ENCODE measurements around the gene SRRM5.
A peak's percentile ranks its signal among the peaks of the same experiment; 100 is the strongest.
"Not testable (repeated sequence)": the region's sequence is repeated elsewhere in the genome, so short reads cannot be mapped to it uniquely, and the experiment has no call there.

The SRRM5 gene

DNA sequence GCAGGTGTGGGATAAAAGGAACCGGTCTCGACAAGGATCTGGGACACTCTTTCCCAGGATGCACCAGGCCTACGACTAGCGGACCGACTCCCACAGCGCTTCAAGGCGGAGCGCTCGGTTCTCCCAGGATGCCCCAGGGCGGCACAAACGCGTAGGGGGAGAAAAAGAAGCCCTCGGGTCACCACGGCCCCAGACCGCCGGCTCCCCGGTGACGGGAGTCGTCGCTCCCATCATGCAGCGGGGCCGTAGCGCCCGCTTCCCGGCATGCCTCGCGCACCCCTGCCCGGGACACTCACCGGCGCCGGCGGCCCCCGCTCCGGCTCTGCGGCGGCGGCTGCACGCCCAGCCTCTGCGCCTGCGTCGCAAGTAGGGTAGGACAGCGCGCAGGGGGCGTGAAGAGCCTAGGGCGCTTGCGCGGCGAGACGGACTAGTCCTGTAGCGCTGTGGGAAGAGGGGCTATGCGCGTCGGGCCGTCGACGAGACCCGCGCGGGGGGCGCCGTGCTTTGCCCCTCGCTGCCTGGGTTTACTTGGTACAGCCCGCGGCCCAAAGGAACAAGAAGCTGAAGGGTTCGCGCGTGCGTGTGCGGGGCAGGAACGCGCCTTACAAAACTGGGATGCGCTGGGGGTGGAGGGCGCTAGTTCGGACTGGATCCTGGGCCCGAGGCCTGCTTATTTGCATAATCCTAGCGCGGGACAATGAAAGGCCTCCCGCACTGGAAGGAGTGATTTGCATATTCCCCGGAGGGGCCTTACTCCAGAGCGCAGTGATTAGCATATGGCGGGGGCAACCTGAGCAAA lies 7.6 kb downstream of the SRRM5 start, which contains the start of gene ZNF428:
TSS of gene ZNF428 (minus strand) at position 368 of the 799 bp plus-strand sequence. CDS start 5,325 bp downstream, outside the sequence.
- peak; percentile 77 for DNase-seq

DNA sequence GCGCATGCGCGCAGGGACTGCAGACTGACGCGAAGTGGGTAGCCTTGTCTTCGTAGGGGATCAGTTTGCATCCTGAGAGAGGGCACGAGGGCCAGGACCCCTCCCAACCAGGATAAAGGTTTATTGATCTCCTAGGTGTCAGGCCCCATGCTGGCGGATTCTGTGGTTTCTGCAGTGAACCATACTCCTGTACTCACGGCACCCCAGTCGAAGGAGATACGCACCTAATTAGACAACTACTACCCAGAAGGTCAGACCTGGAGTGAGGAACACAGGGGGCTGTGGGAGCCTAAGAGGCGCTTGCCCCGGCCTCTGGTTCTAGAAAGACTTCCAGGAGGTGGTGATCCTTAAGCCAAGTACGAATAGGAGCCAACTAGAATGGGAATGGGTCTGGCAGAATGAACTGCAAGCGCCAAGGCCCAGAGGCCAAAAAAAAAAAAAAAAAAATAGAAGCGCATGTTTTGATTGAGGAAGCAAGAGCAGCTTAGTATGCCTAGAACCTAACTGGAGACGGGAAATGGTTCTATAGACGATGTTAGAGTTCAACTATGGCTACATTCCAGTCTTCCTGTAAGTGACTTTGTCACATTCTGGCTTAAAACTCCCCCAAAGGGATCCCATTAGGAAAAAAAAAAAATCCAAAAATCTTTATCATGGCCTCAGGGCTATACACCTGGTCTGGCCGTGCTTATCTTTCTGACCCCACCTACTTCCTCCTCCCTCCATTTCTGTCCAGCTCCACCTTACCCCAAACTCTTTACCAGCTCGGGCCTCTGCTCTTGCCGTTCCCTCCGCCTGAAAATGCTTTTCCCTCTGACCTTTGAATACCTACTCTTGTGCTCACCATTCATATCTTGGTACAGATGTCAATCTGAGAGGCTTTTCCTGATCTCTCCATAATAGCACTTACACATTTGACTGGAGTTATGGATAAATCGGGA lies 8.4 kb downstream of the SRRM5 start:
- peak; percentile 74 for DNase-seq

DNA sequence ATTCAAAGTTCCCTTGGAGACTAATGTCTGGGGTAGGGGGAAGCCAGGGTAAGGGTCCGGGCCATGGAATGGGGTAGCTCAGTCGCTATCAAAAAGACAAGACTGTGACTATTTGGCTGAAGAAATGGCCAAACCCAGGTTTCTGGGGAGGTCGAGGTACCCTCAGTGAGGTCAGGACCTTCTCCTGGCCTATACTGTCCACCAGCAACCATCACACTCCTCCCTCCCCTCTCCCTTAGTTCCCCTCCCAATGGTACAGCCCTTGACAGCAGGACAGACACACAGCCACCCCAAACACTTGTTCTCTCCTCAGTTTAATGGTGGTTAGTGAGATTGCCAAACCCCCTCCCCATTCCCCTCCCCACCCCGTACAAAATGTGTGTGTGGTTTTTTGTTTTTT lies 10.2 kb downstream of the SRRM5 start:
- DNase-seq, result no peak

DNA sequence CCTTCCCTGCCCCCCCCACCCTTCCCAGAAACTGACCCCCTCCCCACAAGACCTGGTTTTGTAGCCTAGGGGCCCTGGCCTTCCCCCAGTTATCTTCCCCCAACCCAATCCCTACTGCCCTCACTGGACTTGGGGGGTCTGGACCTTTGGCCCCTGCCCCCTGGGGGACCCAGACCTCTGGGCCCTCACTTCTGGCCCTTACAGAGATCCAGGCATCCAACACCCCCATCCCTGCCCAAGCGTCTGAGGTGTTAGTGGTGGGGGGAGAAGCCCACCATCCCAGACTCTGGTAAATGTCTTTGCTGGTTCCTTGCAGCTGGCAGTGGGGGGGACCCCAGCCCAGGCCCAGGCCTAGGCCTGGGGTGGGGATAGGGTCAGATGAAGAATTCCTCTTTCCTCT lies 11.1 kb downstream of the SRRM5 start:
- no peak for DNase-seq

DNA sequence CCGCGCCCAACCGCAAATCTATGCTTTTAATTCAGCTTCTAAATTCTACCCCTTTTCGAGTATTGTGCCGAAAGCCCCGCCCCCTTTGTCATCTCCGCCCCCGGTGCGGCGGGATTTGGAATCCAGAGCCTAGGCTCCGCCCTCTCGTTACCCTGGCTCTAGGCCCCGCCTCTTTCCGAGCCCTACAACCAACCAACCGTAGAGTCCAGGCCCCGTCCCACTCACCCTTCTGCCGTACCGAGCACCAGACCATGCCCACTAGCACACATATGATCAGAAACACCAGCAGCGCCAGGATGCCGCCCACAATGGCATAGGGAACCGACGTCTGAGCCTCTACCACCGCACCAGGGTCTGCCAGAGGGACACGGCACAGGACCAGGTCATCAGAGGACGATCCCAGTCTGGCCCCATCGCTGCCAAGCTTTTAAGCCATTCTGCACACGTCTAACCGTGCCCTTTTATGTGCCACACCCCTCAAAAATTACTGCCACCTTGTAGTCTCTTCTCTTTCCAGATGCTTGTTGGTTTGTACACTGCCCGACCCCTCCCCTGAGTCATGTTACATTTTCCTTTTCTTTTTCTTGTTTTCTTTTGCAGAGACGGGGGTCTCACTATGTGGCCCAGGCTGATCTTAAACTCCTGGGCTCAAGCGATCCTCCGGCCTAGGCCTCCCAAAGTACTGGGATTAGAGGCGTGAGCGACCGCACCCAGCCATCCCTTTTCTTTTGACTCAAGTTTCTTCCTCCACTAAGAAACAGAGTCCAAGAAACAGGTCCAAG lies 12.2 kb downstream of the SRRM5 start:
- no peak for DNase-seq

DNA sequence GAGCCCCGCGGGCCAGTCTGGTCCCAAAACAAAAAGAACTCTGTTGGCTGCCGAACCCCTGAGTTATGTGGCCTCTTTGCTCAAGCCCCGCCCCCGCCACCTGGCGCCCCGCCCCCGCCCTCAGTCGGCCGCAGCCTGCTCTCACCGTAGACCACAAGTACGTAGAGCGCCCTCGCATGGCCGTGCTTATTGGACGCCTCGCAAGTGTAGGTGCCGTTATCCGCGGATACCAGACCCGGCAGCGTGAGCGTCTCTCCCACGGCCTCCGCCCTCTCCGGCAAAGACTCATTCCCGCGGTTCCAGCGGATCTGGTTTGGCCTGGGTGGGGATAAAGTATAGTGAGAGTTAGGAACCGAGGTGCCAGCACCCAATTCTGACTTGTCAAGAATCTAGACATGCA lies 13.0 kb downstream of the SRRM5 start:
- peak; percentile 87 for DNase-seq

DNA sequence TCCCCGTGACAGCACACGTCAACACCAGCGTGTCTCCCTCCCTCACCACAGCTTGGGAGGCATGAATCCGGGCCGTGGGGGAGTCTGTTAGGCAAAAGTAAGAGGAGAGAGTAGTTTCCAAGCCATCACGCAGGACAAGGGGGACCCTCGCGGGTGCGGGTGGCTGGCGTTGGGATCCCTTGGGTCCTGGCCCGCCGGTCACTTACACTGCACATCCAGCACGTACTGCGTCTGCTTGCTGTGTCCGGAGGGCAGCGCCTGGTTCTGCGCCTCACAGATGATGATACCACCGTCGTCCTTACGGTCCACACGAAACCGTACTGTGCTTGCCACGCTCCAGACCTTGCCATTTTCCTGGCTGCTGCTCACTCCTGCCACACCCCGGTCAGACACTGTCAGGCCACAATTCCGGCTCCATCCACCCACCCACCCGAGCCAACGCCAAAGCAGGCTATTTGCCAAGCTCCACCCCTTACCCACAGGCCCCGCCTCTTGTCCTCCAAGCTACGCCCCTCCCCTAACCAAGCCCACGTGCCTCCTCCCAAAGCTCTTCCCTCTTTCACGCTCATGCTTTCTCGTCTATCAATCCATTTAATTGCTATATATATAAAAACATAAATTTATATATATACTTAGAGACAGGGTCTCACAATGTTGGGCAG lies 14.2 kb downstream of the SRRM5 start:
- no peak for DNase-seq

DNA sequence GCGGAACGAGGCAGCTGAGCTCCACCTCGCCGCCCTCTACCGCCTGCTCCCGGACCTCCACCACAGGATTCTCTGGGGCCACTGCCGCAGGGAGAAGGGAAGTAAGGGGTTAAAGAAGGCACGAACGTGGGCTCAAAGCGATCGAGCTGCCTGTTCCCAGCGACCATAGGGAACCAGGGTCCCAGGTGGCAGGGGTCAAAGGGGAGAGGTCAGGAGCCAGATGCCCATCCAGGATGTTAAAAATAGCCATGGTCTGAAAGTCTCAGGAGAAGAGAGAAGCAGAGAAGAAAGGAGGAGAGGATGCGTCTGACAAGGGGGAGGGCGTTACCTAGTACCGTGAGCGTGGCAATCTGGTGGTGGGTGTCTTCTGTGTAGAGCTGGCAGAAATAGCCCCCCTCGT lies 14.9 kb downstream of the SRRM5 start:
- no peak for DNase-seq

DNA sequence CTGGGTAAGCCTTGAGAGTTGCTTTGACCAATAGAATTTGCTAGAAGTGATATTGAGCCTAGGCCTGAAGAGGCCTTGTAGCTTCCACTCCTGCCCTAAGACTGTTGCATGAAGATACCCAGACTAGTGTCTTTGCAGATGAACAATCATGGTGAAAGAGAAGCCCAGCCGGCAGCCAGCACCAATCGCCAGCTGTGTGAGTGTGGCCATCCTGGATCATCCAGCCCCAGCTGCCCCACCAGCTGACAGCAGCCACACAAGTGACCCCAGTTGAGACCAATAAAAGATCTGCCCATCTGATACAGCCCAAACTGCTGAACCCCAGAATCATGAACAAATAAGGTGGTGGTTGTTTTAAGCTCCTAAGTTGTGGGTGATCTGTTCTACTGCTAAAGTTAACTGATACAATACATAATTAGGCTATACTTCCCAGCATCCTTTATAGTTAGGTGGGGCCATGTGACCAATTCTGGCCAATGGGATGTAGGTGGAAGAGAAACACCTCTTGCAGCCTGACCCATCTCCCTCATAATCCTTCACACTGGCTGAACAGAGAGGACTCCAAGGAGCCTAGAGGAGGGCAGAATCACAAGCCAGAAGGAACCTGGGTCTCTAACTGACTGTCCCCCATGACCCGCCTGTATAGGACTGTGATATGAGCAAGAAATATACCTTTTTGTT lies 16.9 kb downstream of the SRRM5 start:
- DNase-seq, result no peak

DNA sequence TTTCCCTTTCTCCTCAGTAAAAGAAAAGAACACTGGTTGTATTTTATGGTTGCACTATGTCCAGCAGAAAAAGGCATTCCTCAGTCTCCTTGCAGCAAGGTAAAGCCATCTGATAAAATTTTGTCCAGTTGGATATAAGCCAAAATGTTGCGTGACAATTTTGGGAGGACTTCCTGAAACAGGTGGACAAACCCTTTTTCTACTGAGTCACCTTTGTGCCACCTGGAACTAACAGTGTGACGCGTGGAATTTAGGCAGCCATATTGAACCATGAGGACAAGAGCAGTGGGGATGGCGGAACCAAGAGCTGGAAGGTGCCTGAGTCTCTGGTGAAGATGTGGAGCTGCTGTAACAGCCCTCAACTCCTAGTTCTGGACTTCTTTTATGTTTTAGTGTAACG lies 19.6 kb downstream of the SRRM5 start:
- no peak for DNase-seq

DNA sequence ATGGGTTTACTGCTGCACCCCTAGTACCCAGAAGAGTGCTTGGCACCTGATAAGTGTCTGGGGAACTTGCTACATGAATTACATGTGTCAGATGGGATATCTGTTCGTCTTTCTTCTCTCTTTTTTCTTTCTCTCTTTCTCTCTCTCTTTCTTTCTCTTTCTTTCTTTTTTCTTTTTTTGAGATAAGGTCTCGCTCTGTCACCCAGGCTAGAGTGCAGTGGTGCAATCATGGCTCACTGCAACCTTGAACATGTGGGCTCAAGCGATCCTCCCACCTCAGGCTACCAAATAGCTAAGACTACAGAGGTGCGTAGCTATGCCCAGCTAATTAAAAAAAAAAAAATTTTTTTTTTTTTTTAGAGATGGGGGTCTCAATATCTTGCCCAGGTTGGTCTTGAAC lies 21.6 kb downstream of the SRRM5 start:
- no peak for DNase-seq

DNA sequence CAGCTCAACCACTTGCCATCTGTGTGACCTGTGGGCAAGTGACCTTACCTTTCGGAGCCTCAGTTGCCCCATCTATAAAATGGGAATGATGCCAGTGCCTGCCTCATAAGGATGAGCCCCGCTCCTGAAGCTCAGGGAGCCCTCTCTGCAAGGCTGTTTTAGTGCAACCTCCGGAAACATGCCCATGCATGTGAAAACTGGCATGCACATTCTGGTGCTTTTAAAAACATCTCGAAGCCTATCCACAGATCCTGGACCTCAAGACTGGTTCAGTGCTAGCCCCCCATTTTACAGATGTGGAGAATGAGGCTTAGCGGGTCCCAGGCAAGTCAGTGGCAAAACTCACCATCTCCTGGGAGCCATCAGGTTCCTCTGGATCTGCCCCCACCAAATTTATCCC lies 22.2 kb downstream of the SRRM5 start:
- DNase-seq, result no peak

DNA sequence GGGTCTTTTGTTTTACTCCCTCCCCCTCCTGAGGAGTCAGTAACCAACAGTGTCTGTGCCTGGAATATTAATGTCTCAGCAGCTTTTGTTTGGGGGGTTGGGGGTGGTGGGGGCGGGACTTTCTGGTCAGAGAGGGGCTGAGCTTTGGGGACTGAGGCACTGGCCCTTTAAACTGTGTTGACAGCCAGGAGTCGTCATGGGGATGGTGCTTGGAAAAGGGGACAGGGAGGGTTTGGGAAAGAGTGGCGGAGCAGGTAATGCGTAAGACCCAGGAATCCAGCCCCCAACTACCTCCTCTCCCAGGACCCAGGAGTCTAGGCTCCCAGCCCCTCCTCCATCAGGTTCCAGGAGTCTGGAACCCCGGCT lies 22.6 kb downstream of the SRRM5 start:
- no peak for DNase-seq

DNA sequence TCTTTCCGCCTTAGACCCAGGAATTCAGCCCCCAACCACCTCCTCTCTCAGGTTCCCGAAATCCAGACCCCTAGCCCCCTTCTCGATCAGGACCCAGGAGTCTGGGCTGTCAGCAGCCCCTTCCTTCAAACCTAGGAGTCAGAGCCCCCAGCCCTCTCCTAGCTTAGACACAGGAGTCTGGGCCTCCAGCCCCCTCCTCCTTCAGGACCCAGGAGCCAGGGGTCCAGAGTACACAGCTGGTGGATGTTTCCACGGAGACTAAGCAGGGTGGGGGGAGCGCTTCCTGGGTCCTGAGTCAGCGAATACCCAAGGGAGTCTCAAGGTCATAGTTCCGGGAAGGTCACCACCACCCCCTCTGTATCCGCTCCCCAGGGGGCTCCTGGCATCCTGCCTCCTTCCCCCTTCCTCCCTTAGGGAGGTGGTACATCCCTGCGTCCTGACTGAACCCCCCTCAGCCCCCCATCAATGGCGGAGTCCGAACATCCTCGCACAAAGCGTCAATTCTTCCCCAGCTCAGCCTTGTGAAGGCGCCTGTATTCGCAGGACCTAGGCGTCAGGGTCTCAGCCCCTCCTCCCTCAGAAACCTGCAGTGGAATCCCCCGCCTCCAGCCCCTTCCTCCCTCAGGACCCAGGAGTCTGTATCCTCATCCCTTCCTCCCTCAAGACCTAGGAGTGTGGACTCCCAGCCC lies 23.1 kb downstream of the SRRM5 start:
- DNase-seq, result no peak

DNA sequence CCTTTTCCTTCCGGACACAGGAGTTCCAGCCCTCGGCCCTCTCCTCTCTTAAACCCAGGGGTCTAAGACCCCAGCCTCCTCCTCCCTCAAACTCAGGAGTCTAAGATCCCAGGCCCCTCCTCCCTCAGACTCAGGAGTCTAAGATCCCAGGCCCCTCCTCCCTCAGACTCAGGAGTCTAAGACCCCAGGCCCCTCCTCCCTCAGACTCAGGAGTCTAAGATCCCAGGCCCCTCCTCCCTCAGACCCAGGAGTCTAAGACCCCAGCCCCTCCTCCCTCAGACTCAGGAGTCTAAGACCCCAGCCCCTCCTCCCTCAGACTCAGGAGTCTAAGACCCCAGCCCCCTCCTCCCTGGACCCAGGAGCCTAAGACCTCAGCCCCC lies 23.7 kb downstream of the SRRM5 start:
- DNase-seq, result not testable (repeated sequence)

DNA sequence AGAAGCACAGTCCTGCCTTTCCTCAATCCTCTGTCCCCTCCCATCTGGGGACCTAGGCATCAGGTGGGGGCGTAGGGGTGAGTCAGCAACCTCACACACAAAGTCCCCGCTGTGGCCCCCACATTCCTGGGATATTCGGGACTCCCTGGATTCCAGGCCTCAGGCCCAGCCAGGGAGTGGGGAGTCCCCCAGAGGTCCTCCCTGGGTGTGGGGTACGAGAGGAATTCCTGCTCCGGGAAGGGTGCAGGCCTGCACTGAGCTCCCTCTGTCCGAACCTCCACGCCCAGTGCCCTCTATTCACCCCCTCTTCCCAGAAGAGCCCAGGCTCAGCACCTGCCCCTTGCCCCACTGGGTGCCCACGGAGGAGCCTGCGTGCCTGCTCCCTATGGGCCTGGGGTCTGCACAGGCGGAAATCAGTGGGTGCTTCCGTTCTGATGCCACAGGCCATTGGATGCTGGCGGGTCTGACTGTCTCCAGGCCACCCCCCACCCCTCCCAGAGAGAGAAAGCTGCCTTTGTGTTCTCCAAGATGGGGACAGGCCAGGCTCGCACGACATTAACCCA lies 24.3 kb downstream of the SRRM5 start:
- no peak for DNase-seq

DNA sequence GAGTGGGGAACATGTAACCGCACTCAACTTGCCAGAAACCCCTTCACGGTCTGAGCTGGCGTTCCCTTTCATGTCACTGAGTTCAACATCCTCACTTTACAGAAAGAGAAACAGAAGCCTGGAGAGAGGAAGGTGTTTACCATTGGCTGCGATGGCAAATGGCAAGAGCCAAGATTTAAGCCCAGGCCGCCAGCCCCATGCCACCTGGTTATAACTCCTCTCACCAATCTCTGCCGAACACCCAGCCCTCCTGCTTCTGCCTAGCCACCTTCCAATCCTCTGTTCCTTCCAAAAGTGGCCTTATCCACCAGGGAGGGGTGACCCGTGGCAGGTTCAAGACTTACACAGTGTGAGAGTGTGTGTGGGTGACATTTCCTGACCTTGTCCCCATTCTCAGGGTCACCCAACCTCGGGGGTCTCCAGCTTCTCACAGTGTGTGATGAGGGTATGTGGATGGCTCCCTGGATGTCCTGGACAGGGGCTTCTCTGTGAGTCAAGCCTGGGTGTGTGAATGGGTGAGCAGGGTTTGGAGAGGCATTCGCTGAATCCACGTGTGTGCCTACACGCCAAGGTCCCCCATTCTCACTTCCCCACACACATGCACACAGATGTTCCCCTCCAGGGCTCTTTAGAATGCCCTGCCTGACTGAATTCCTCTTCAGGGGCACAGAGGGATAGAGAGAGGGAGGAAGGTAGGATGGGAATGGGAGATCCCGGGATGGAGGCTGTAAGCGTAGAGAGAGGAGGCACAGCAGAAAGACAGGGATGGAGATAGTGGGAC lies 26.5 kb downstream of the SRRM5 start:
- no peak for DNase-seq

DNA sequence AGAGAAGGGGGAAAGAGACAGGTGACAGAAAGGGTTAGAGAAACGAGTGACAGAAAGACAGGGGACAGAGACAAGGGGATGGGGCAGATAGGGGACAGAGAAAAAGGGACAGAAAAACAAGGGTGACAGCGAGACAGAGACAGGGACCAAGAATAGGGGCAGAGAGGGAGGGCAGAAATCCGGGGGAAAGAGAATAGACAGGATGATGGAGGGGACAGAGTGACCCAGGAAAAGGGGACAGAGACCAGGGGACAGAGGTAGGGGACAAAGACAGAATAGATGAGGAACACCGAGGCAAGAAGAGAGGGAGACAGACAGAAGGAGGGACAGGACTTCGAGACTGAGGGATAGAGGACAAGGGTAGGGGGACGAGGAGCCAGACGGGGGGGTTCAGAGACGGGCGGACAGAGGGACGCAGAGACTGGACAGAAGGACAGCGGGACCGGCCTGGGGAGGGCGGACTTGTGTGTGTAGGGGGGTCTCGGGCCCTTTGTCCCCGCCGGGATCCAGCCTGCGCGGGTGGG lies 27.2 kb downstream of the SRRM5 start:
- no peak for DNase-seq

DNA sequence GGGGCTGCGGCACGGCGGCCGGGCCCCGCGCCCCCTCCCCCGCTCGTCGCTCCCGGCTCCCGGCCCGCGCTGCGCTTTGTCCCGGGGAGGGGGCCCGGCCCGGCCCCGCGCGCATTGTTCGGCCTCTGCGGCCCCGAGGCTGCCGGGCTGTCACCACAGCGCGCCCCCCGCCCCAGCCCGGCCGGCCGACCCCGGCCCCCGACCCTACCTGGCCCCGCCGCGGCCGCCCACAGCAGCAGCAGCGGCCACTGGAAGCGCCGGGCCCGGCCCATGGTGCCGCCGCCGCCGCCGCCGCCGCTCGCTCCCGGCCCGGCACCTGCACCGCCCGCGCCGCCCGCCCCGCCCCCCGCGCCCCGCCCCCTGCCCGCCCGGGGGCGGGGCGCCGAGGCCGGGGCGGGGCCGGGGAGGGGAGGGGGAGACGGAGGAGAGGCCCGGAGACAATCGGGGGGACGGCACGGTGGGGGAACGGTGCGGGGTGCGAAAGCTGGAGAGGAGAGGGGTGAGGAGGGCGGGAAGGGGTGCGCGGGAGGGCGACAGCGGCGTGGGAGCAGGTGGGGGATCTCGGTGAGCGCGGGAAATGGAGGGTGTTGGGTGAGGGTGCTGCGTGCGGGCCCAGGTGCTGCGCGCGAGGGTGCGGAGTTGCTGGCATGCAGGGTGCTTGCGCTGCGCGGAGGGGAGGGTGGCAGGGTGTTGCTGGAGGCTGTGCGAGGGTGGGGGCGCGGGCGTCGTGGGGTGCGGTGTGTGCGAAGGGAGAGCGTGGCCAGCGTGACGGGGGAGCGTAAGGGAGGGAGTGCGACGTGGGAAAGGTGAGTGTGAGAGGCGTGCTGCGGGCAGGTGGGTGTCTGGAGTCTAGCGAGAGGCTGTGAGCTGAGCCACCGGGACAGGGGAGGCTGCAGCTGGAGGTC lies 27.9 kb downstream of the SRRM5 start, which contains the start of gene CADM4:
TSS of gene CADM4 (minus strand) at position 332 of the 905 bp plus-strand sequence. CDS start at position 272, 60 bp downstream.
- peak; percentile 50 for DNase-seq
